Neuron (in vitro differentiated cells): Measurements from ENCODE around the gene ATP5F1E.
"Not testable (repeated sequence)": the region's sequence is repeated elsewhere in the genome, so short reads cannot be mapped to it uniquely, and the experiment has no call there.

Experiments used
- H2AFZ ChIP-seq: one replicate; pipeline ENCODE4 v1.6.1; 2013; ENCODE audit warnings: low read depth, mild to moderate bottlenecking, inconsistent platforms, low read length, moderate library complexity
- H3K27me3 ChIP-seq: one replicate; pipeline ENCODE4 v1.6.1; 2013; ENCODE audit warnings: low read length; ENCODE audit not compliant: insufficient read depth
- H3K36me3 ChIP-seq: one replicate; pipeline ENCODE4 v1.6.1; 2013; ENCODE audit warnings: low read length; ENCODE audit not compliant: insufficient read depth
- H3K4me1 ChIP-seq: one replicate; pipeline ENCODE4 v1.6.1; 2013; ENCODE audit warnings: low read length; ENCODE audit not compliant: insufficient read depth
- H3K4me3 ChIP-seq: 2 replicates; pipeline ENCODE4 v1.5.1; 2013; ENCODE audit warnings: mild to moderate bottlenecking, low read length, moderate library complexity
- H3K9me3 ChIP-seq: one replicate; pipeline ENCODE4 v1.6.1; 2013; ENCODE audit warnings: low read length

The ATP5F1E gene

GRCh38 chr20:59055302-59055701, 23.2 kb upstream of the ATP5F1E start:
- Histone ChIP-seq H3K4me1 (no peaks in the 10 kb centered on the region), H2AFZ (no peak overlapping the region), H3K36me3 (no peaks in the 10 kb centered on the region), H3K27me3 (peaks cover 3% of the 10 kb centered on the region), H3K4me3 (no peak overlapping the region), H3K9me3 (no peaks in the 10 kb centered on the region)

GRCh38 chr20:59051666-59052185, 19.6 kb upstream of the ATP5F1E start:
- Histone ChIP-seq H3K27me3 (peaks cover 3% of the 10 kb centered on the region), H3K36me3 (no peaks in the 10 kb centered on the region), H2AFZ (no peak overlapping the region), H3K9me3 (no peaks in the 10 kb centered on the region), H3K4me1 (peaks cover under 1% of the 10 kb centered on the region), H3K4me3 (no peak overlapping the region)

- Histone ChIP-seq H3K4me3 (no peak overlapping the region), H3K36me3 (no peaks in the 10 kb centered on the region), H3K27me3 (peaks cover 3% of the 10 kb centered on the region), H3K4me1 (peaks cover 2% of the 10 kb centered on the region), H3K9me3 (no peaks in the 10 kb centered on the region), H2AFZ (no peak overlapping the region)
Observed at GRCh38 chr20:59050437-59050836, 18.3 kb upstream of the ATP5F1E start.

- H3K4me3 ChIP-seq = no peak overlapping the region
- H2AFZ ChIP-seq = no peak overlapping the region
- H3K27me3 ChIP-seq = peaks cover 3% of the 10 kb centered on the region
- no peaks in the 10 kb centered on the region for H3K9me3 ChIP-seq
- peaks cover 2% of the 10 kb centered on the region for H3K4me1 ChIP-seq
- H3K36me3 ChIP-seq = no peaks in the 10 kb centered on the region
Observed at GRCh38 chr20:59048681-59049030, 16.5 kb upstream of the ATP5F1E start.

GRCh38 chr20:59047938-59048680, 16.0 kb upstream of the ATP5F1E start:
- Histone ChIP-seq H2AFZ (no peak overlapping the region), H3K4me3 (no peak overlapping the region), H3K36me3 (no peaks in the 10 kb centered on the region), H3K4me1 (peaks cover 2% of the 10 kb centered on the region), H3K9me3 (no peaks in the 10 kb centered on the region), H3K27me3 (peaks cover 3% of the 10 kb centered on the region)

GRCh38 chr20:59046862-59047261, 14.7 kb upstream of the ATP5F1E start:
- Histone ChIP-seq H3K36me3 (no peaks in the 10 kb centered on the region), H3K4me1 (peaks cover 2% of the 10 kb centered on the region), H3K9me3 (peaks cover 2% of the 10 kb centered on the region)

GRCh38 chr20:59044796-59045195, 12.7 kb upstream of the ATP5F1E start:
- Histone ChIP-seq H2AFZ (no peak overlapping the region), H3K4me1 (peaks cover 2% of the 10 kb centered on the region), H3K36me3 (no peaks in the 10 kb centered on the region), H3K27me3 (no peaks in the 10 kb centered on the region), H3K4me3 (no peak overlapping the region), H3K9me3 (peaks cover 3% of the 10 kb centered on the region)

More at GRCh38 chr20:59046862-59047261, 14.7 kb upstream of the ATP5F1E start:
- no peak overlapping the region for H2AFZ ChIP-seq
- H3K4me3 ChIP-seq = no peak overlapping the region
- H3K27me3 ChIP-seq = peaks cover 2% of the 10 kb centered on the region

- H3K36me3 ChIP-seq = no peaks in the 10 kb centered on the region
- peaks cover 3% of the 10 kb centered on the region for H3K9me3 ChIP-seq
- no peak overlapping the region for H2AFZ ChIP-seq
- peaks cover 2% of the 10 kb centered on the region for H3K4me1 ChIP-seq
- no peaks in the 10 kb centered on the region for H3K27me3 ChIP-seq
- no peak overlapping the region for H3K4me3 ChIP-seq
Observed at GRCh38 chr20:59044295-59044694, 12.2 kb upstream of the ATP5F1E start.

GRCh38 chr20:59043698-59044097, 11.6 kb upstream of the ATP5F1E start:
- no peaks in the 10 kb centered on the region for H3K27me3 ChIP-seq
- no peak overlapping the region for H2AFZ ChIP-seq
- peaks cover 2% of the 10 kb centered on the region for H3K4me1 ChIP-seq
- H3K4me3 ChIP-seq = no peak overlapping the region
- H3K36me3 ChIP-seq = no peaks in the 10 kb centered on the region
- peaks cover 3% of the 10 kb centered on the region for H3K9me3 ChIP-seq

GRCh38 chr20:59042796-59043631, 10.9 kb upstream of the ATP5F1E start:
- H3K4me3 ChIP-seq = peak overlapping the region; percentile 67
- H2AFZ ChIP-seq = peak overlapping the region; percentile 76
- H3K9me3 ChIP-seq = peaks cover 3% of the 10 kb centered on the region
- peaks cover 8% of the 10 kb centered on the region for H3K4me1 ChIP-seq
- H3K27me3 ChIP-seq = no peaks in the 10 kb centered on the region
- no peaks in the 10 kb centered on the region for H3K36me3 ChIP-seq

- H3K4me3 ChIP-seq = peak within 1 kb of the TSS; percentile 67
- peaks cover 3% of the 10 kb centered on the region for H3K9me3 ChIP-seq
- no peaks in the 10 kb centered on the region for H3K36me3 ChIP-seq
- H2AFZ ChIP-seq = peak within 1 kb of the TSS; percentile 76
- H3K4me1 ChIP-seq = peaks cover 14% of the 10 kb centered on the region
- no peaks in the 10 kb centered on the region for H3K27me3 ChIP-seq
Observed at GRCh38 chr20:59042151-59042795, 10.1 kb upstream of the ATP5F1E start, which contains the start of gene PRELID3B. Gene PRELID3B, minus strand, starts transcription at chr20:59042786. Its CDS starts 56 bp downstream, at chr20:59042730.

- not testable (repeated sequence) for H3K36me3 ChIP-seq, H3K9me3 ChIP-seq, H2AFZ ChIP-seq, H3K27me3 ChIP-seq
- peak overlapping the region; percentile 67 for H3K4me3 ChIP-seq
- peaks cover 17% of the 10 kb centered on the region for H3K4me1 ChIP-seq
Observed at GRCh38 chr20:59041487-59041886, 9.4 kb upstream of the ATP5F1E start.

GRCh38 chr20:59040667-59041066, 8.5 kb upstream of the ATP5F1E start:
- Histone ChIP-seq H3K4me1 (peaks cover 17% of the 10 kb centered on the region), H3K27me3 (no peaks in the 10 kb centered on the region), H3K4me3 (no peak overlapping the region), H3K36me3 (peaks cover 7% of the 10 kb centered on the region), H2AFZ (no peak overlapping the region), H3K9me3 (peaks cover 3% of the 10 kb centered on the region)
